H1 (cell line): ENCODE results near the gene PTPRD. TPM values are rescaled to one million over a fixed set of nuclear protein-coding genes. Genes with fewer than 3 reads are reported as not detected.

Source experiments
- CTCF ChIA-PET: fragments of 300-600 bp; sonication (Branson Sonifier 250); formaldehyde crosslinking; loops from one replicate; lab custom pipeline; 2021; ENCODE audit not compliant: partially characterized antibody; lab: Charles Lee
- POLR2A ChIA-PET: fragments of 300-600 bp; sonication (Branson Sonifier 250); formaldehyde crosslinking; loops from one replicate; lab custom pipeline; 2021; ENCODE audit warnings: inconsistent platforms; ENCODE audit not compliant: partially characterized antibody; lab: Charles Lee
- DNase-seq, 2 experiments: peaks; one replicate each; pipeline versions ENCODE4 v3.0.0 to v3.0.0-alpha.2; 2010 to 2022; ENCODE audit warnings: low spot score in 2 of 2, low read depth in 1 of 2, mixed read lengths in 1 of 2
- FAIRE-seq: peaks from 2 replicates; lab custom pipeline; 2011; peaks lifted over from hg19 to GRCh38; lab: Jason Lieb, UNC
- H2AFZ ChIP-seq: 2 replicates; pipeline ENCODE4 v1.8.1; 2012; ENCODE audit warnings: low read length, inconsistent platforms
- H2AK5ac ChIP-seq: 2 replicates; pipeline ENCODE4 v1.6.1; 2013; ENCODE audit warnings: low read depth, low read length
- H2BK120ac ChIP-seq: replicated peaks from 2 replicates; pipeline ENCODE3; 2013; ENCODE audit warnings: low read depth, low read length, inconsistent platforms
- H2BK12ac ChIP-seq: 2 replicates; pipeline ENCODE4 v1.6.1; 2013; ENCODE audit warnings: low read depth, low read length
- H2BK15ac ChIP-seq: 2 replicates; pipeline ENCODE4 v1.6.1; 2013; ENCODE audit warnings: low read length
- H2BK20ac ChIP-seq: 2 replicates; pipeline ENCODE4 v1.6.1; 2013; ENCODE audit warnings: low read length
- H2BK5ac ChIP-seq: 2 replicates; pipeline ENCODE4 v1.6.1; 2013; ENCODE audit warnings: low read depth, low read length
- H3K14ac ChIP-seq: 2 replicates; pipeline ENCODE4 v1.6.1; 2013; ENCODE audit warnings: inconsistent platforms; ENCODE audit not compliant: insufficient read length
- H3K18ac ChIP-seq: 2 replicates; pipeline ENCODE4 v1.6.1; 2013; ENCODE audit warnings: low read length; ENCODE audit errors: extremely low read depth
- H3K23ac ChIP-seq: 2 replicates; pipeline ENCODE4 v1.6.1; 2013; ENCODE audit warnings: inconsistent platforms; ENCODE audit not compliant: insufficient read length
- H3K23me2 ChIP-seq: 2 replicates; pipeline ENCODE4 v1.6.1; 2013; ENCODE audit warnings: low read depth, low read length
- H3K27ac ChIP-seq: 2 replicates; pipeline ENCODE4 v1.6.1; 2011; ENCODE audit warnings: low read depth, low read length, inconsistent platforms
- H3K27me3 ChIP-seq, 4 experiments: replicated peaks in 1 of 4; 1 replicate in 1 of 4; 2 replicates in 3 of 4; pipeline versions ENCODE4 v1.6.1 to v1.8.1; 2011 to 2013; ENCODE audit warnings: low read length in 3 of 4, mild to moderate bottlenecking in 3 of 4, inconsistent platforms in 2 of 4, mixed read lengths in 2 of 4, moderate library complexity in 1 of 4; ENCODE audit not compliant: control insufficient read depth in 3 of 4, insufficient read depth in 3 of 4; ENCODE audit errors: extremely low read depth in 1 of 4
- H3K36me3 ChIP-seq, 4 experiments: 2 replicates each; pipeline versions ENCODE4 v1.6.1 to v1.8.1; 2011 to 2013; ENCODE audit warnings: mild to moderate bottlenecking in 4 of 4, low read length in 3 of 4, moderate library complexity in 2 of 4, control low read depth in 1 of 4, inconsistent platforms in 1 of 4; ENCODE audit not compliant: insufficient read depth in 4 of 4, control insufficient read depth in 2 of 4
- H3K4ac ChIP-seq: replicated peaks from 2 replicates; pipeline ENCODE3; 2013; ENCODE audit warnings: low read length, low read depth, mixed read lengths, inconsistent platforms; ENCODE audit not compliant: insufficient read length
- H3K4me1 ChIP-seq, 4 experiments: replicated peaks in 1 of 4; 1 replicate in 1 of 4; 2 replicates in 3 of 4; pipeline versions ENCODE4 v1.6.1 to v1.8.1; 2011 to 2013; ENCODE audit warnings: low read length in 3 of 4, inconsistent platforms in 2 of 4, mixed read lengths in 1 of 4; ENCODE audit not compliant: insufficient read depth in 4 of 4, control insufficient read depth in 3 of 4
- H3K4me2 ChIP-seq, 2 experiments: 2 replicates each; pipeline versions ENCODE4 v1.6.1 to v1.8.1; 2011 to 2013; ENCODE audit warnings: low read depth in 2 of 2, low read length in 2 of 2, control low read depth in 1 of 2, inconsistent platforms in 1 of 2, mild to moderate bottlenecking in 1 of 2; ENCODE audit not compliant: insufficient read depth in 1 of 2
- H3K4me3 ChIP-seq, 4 experiments: fragments of 200-600, 300-600 bp in 1 of 4; sonication (generic), shearing (Covaris generic), sonication (Bioruptor Twin) in 1 of 4; 2 replicates each; pipeline versions ENCODE4 v1.5.1 to v1.8.1; 2011 to 2016; ENCODE audit warnings: low read length in 4 of 4, low read depth in 3 of 4, control low read depth in 2 of 4, inconsistent platforms in 2 of 4, mild to moderate bottlenecking in 2 of 4, mixed read lengths in 1 of 4, moderate library complexity in 1 of 4; ENCODE audit not compliant: insufficient read depth in 2 of 4; ENCODE audit errors: extremely low read depth in 1 of 4
- H3K56ac ChIP-seq: replicated peaks from 2 replicates; pipeline ENCODE3; 2013; ENCODE audit warnings: low read depth, mild to moderate bottlenecking, mixed read lengths, low read length, inconsistent platforms; ENCODE audit not compliant: insufficient read length
- H3K79me1 ChIP-seq: 2 replicates; pipeline ENCODE4 v1.6.1; 2013; ENCODE audit warnings: low read depth, low read length, control low read depth
- H3K79me2 ChIP-seq, 2 experiments: 2 replicates each; pipeline versions ENCODE4 v1.6.1 to v1.8.1; 2012 to 2013; ENCODE audit warnings: low read length in 2 of 2, mild to moderate bottlenecking in 2 of 2, inconsistent platforms in 1 of 2; ENCODE audit not compliant: insufficient read depth in 2 of 2, control insufficient read depth in 1 of 2
- H3K9ac ChIP-seq, 4 experiments: replicated peaks in 1 of 4; 1 replicate in 1 of 4; 2 replicates in 3 of 4; pipeline versions ENCODE4 v1.6.1 to v1.8.1; 2011 to 2013; ENCODE audit warnings: low read depth in 3 of 4, low read length in 3 of 4, control low read depth in 2 of 4, mild to moderate bottlenecking in 2 of 4, moderate library complexity in 2 of 4, inconsistent platforms in 1 of 4; ENCODE audit errors: extremely low read depth in 1 of 4
- H3K9me3 ChIP-seq, 2 experiments: 2 replicates each; pipeline versions ENCODE4 v1.6.1 to v1.8.1; 2012 to 2013; ENCODE audit warnings: mild to moderate bottlenecking in 2 of 2, moderate library complexity in 2 of 2, control low read depth in 1 of 2, inconsistent platforms in 1 of 2, low read depth in 1 of 2, low read length in 1 of 2, mixed read lengths in 1 of 2; ENCODE audit not compliant: insufficient read depth in 2 of 2
- H4K20me1 ChIP-seq, 2 experiments: replicated peaks in 1 of 2; 2 replicates each; pipeline versions ENCODE3 to v1.8.1; 2011 to 2013; ENCODE audit warnings: inconsistent platforms in 2 of 2, low read length in 2 of 2, mild to moderate bottlenecking in 1 of 2; ENCODE audit not compliant: insufficient read depth in 2 of 2, control insufficient read depth in 1 of 2
- H4K5ac ChIP-seq: 2 replicates; pipeline ENCODE4 v1.6.1; 2013; ENCODE audit warnings: low read length, low read depth, mixed read lengths, inconsistent platforms; ENCODE audit not compliant: insufficient read length
- H4K8ac ChIP-seq: 2 replicates; pipeline ENCODE4 v1.8.0; 2013; ENCODE audit warnings: mild to moderate bottlenecking, moderate library complexity, low read length, inconsistent platforms; ENCODE audit not compliant: insufficient read depth; ENCODE audit errors: extremely low read depth
- H4K91ac ChIP-seq: replicated peaks from 2 replicates; pipeline ENCODE3; 2013; ENCODE audit warnings: low read length, mixed read lengths, inconsistent platforms; ENCODE audit not compliant: insufficient read length
- CHD1 ChIP-seq: IDR thresholded peaks from 2 replicates; pipeline ENCODE4 v1.6.1; 2012; ENCODE audit warnings: low read depth, low read length, improper control_type of control experiment
- SRF ChIP-seq: IDR thresholded peaks from 2 replicates; pipeline ENCODE4 v1.6.1; 2011; ENCODE audit warnings: mild to moderate bottlenecking, low read depth, low read length, moderate library complexity
- WGBS, 2 experiments: shearing (Covaris generic) in 1 of 2; methylation state at CpG; one replicate each; pipeline versions ENCODE4 v1.1.6 to v1.1.7; 2013 to 2015; ENCODE audit warnings: low lambda C conversion rate in 2 of 2, mixed read lengths in 2 of 2, inconsistent platforms in 1 of 2, low coverage in 1 of 2, missing lambda C conversion rate in 1 of 2; ENCODE audit not compliant: insufficient replicate concordance in 2 of 2, insufficient coverage in 1 of 2, insufficient read length in 1 of 2; ENCODE audit errors: extremely low coverage in 1 of 2, missing lambda C conversion rate in 1 of 2; 5-methylcytosine and 5-hydroxymethylcytosine counted together
- polyA plus RNA-seq, 7 experiments: library from polyadenylated mRNA; depleted of rRNA in 3 of 7; stranded (reverse) in 5 of 7; unstranded in 2 of 7; fragments of >200 nt in 5 of 7; fragments of 200-250 nt in 2 of 7; gene quantifications; 1 replicate in 5 of 7; 2 replicates in 1 of 7; 4 replicates in 1 of 7; pipeline versions ENCODE4 v1.2.1 to v1.2.3, GENCODE V29; 2011 to 2013; ENCODE audit warnings: missing spikeins in 2 of 7, mixed read lengths in 2 of 7
- total RNA-seq: library from RNA; stranded (reverse); fragmentation: NEBNext Ultra II Directional; extraction: Animal tissue kit (Norgen Biotek cat#: 25700); gene quantifications from 2 replicates; pipeline ENCODE4 v1.2.1, GENCODE V29; 2021

The PTPRD gene
- total and polyA plus RNA-seq, 2 of the 8 experiments (the other 6 are each of a cell fraction or from before 2014, with no cell fraction given) = 17.2 to 77.0 TPM

- POLR2A ChIA-PET = no interaction called here
- H2AFZ ChIP-seq = no peak overlapping the region
Measured at GRCh38 chr9:8348756-8349155, 2264.0 kb downstream of the PTPRD start.

More at GRCh38 chr9:8348756-8349155, 2264.0 kb downstream of the PTPRD start:
- no peak overlapping the region for H3K56ac ChIP-seq
- DNase-seq (no peak), FAIRE-seq (no peak)
- no peaks in the 10 kb centered on the region for H3K23me2 ChIP-seq
- no peak overlapping the region for H3K23ac ChIP-seq
- no peaks in the 10 kb centered on the region for H3K4me1 ChIP-seq
- no peaks in the 10 kb centered on the region for H3K79me2 ChIP-seq
- CTCF ChIA-PET = no interaction called here
- H3K14ac ChIP-seq = no peak overlapping the region
- no peaks in the 10 kb centered on the region for H3K36me3 ChIP-seq
- H4K5ac ChIP-seq = no peak overlapping the region
- 96% methylated on average over 4 of the region's 4 CpGs; no CpG with 5 or more reads in 1 of the 2 experiments for WGBS, 2 experiments
- H4K91ac ChIP-seq = no peak overlapping the region
- no peak overlapping the region for H3K4ac ChIP-seq
- H3K9me3 ChIP-seq = no peaks in the 10 kb centered on the region
- no peak overlapping the region for H2AK5ac ChIP-seq
- H3K9ac ChIP-seq = no peak overlapping the region
- H3K18ac ChIP-seq = no peak overlapping the region
- H3K27ac ChIP-seq = no peak overlapping the region
- no peak overlapping the region for H2BK20ac ChIP-seq
- no peak overlapping the region for H2BK15ac ChIP-seq
- no peak overlapping the region for H2BK5ac ChIP-seq
- peaks cover 0 to 1% of the 10 kb centered on the region in 2 experiments for H4K20me1 ChIP-seq
- TF ChIP-seq SRF = no peak
- no peak for TF ChIP-seq CHD1
- no peaks in the 10 kb centered on the region for H3K27me3 ChIP-seq
- H2BK120ac ChIP-seq = no peak overlapping the region
- H2BK12ac ChIP-seq = no peak overlapping the region
- no peak overlapping the region for H3K4me3 ChIP-seq
- no peak overlapping the region for H4K8ac ChIP-seq
- H3K4me2 ChIP-seq = no peak overlapping the region
- no peaks in the 10 kb centered on the region for H3K79me1 ChIP-seq
